ENCODE measurements around the gene PTPRJ. TPM values are rescaled to one million over a fixed set of nuclear protein-coding genes. Genes with fewer than 3 reads are reported as not detected.
A peak's percentile ranks its signal among the peaks of the same experiment; 100 is the strongest.

The PTPRJ gene
- total and polyA plus RNA-seq, 4 donors: 4.1 to 24.7 (median 14.6) TPM

DNA sequence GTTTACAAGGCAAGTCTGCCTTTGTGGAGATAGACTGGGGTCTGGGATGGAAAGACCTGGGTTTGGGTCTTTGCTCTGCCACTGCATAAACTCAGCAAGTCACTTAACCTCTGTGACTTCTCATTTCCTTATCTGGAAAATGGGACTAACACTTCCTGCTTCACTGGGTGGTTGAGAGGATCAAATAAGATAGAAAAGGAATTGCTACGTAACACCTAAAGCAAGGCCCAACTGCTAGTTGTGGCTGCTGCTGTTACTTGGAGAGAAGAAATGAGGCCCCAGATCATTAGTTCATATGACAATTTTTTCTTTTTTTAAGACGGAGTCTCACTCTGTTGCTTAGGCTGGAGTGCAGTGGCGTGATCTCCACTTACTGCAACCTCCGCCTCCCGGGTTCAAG lies 5.9 kb downstream of the PTPRJ start (continued):
- TF ChIP-seq, protein P1, sequence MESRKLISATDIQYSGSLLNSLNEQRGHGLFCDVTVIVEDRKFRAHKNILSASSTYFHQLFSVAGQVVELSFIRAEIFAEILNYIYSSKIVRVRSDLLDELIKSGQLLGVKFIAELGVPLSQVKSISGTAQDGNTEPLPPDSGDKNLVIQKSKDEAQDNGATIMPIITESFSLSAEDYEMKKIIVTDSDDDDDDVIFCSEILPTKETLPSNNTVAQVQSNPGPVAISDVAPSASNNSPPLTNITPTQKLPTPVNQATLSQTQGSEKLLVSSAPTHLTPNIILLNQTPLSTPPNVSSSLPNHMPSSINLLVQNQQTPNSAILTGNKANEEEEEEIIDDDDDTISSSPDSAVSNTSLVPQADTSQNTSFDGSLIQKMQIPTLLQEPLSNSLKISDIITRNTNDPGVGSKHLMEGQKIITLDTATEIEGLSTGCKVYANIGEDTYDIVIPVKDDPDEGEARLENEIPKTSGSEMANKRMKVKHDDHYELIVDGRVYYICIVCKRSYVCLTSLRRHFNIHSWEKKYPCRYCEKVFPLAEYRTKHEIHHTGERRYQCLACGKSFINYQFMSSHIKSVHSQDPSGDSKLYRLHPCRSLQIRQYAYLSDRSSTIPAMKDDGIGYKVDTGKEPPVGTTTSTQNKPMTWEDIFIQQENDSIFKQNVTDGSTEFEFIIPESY (IDR thresholded peaks at IDR 0.05): no peak
- TF ChIP-seq TAF1 (conservative IDR thresholded peaks at IDR 0.05): no peak
- TF ChIP-seq FOXA2 (IDR thresholded peaks at IDR 0.05): no peak
- no peak for TF ChIP-seq SP1 (IDR thresholded peaks at IDR 0.05)

DNA sequence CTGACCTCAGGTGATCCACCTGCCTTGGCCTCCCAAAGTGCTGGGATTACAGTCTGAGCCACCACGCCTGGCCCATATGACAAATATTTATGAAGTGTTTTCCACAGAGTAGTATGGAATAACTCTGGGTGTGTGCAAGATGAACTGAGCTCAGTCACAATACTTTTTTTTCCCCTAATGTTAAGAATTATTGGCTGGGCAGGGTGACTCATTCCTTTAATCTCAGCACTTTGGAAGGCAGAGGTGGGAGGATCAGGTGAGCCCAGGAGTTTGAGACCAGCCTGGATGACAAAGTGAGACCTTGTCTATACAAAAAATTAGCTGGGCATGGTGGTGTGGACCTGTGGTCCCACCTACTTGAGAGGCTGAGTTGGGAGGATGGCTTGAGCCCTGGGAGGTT lies 6.4 kb downstream of the PTPRJ start:
- Histone ChIP-seq H3K27ac (ENCODE audit: low read depth in 1 of 2, low read length in 2 of 2) (no peak overlapping the region), H3K36me3 (ENCODE audit: control insufficient read depth in 4 of 4, insufficient read depth in 3 of 4, low read depth in 1 of 4, low read length in 3 of 4) (no peaks in the 10 kb centered on the region), H3K27me3 (ENCODE audit: control insufficient read depth in 4 of 4, insufficient read depth in 4 of 4, low read length in 3 of 4) (no peaks in the 10 kb centered on the region), H3K9me3 (ENCODE audit: control insufficient read depth in 4 of 4, low read length in 3 of 4) (no peaks in the 10 kb centered on the region), H3K9ac (ENCODE audit: low read depth in 1 of 2, low read length in 2 of 2) (no peak overlapping the region), H3K4me3 (ENCODE audit: low read depth in 1 of 3, low read length in 3 of 3) (no peak overlapping the region), H3K4me1 (ENCODE audit: control insufficient read depth in 4 of 4, insufficient read depth in 4 of 4, low read length in 3 of 4) (peaks cover 8 to 48% (median 34%) of the 10 kb centered on the region in 4 donors)
- WGBS: 92% methylated on average over 1 of the region's 1 CpG
- TF ChIP-seq, protein P1 (IDR thresholded peaks at IDR 0.05): no peak
- TF ChIP-seq FOXA2 (IDR thresholded peaks at IDR 0.05) (no peak), RAD21 (IDR thresholded peaks at IDR 0.05) (no peak), FOXA1 (IDR thresholded peaks at IDR 0.05) (no peak), HNF4A (conservative IDR thresholded peaks at IDR 0.05) (no peak)
- DNase-seq (ENCODE audit: low spot score): no peak

DNA sequence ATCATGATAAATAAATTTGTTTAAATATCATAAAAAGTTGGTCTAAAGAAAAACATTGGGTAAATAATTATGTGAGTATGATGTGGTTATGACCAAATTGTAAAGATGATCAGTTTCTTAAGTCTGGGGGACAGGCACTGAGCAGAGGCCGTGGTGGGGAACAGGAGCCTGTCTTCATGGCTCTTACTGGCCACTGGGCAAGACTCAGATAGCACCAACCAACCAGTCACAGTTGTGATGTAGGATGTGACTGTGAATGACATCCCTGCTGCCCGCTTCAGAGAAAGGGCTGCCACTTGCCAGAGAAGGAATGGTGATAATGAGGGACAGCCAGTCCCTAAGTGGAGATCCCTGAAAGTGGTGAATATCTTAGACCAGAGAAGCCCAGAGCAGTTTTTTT lies 7.0 kb downstream of the PTPRJ start:
- Histone ChIP-seq H3K27ac (ENCODE audit: low read depth in 1 of 2, low read length in 2 of 2) (peak overlapping the region; percentile 50 to 57), H3K4me3 (ENCODE audit: low read depth in 1 of 3, low read length in 3 of 3) (no peak overlapping the region), H3K4me1 (ENCODE audit: control insufficient read depth in 4 of 4, insufficient read depth in 4 of 4, low read length in 3 of 4) (peaks cover 4 to 45% (median 30%) of the 10 kb centered on the region in 4 donors), H3K9me3 (ENCODE audit: control insufficient read depth in 4 of 4, low read length in 3 of 4) (no peaks in the 10 kb centered on the region), H3K9ac (ENCODE audit: low read depth in 1 of 2, low read length in 2 of 2) (peak overlapping the region in 1 of 2 donors; percentile 4), H3K27me3 (ENCODE audit: control insufficient read depth in 4 of 4, insufficient read depth in 4 of 4, low read length in 3 of 4) (no peaks in the 10 kb centered on the region), H3K36me3 (ENCODE audit: control insufficient read depth in 4 of 4, insufficient read depth in 3 of 4, low read depth in 1 of 4, low read length in 3 of 4) (no peaks in the 10 kb centered on the region)
- WGBS: 87% methylated on average over 2 of the region's 2 CpGs
- no peak for DNase-seq (ENCODE audit: low spot score)
- TF ChIP-seq YY1 (IDR thresholded peaks at IDR 0.05): no peak
- TF ChIP-seq HNF4G (IDR thresholded peaks at IDR 0.05): no peak
- TF ChIP-seq FOXA1 (IDR thresholded peaks at IDR 0.05): no peak
- TF ChIP-seq RXRA (IDR thresholded peaks at IDR 0.05): no peak
- no peak for TF ChIP-seq EGR1 (IDR thresholded peaks at IDR 0.05; ENCODE audit: low read depth in 2 of 2)
- no peak for TF ChIP-seq NR2F2 (IDR thresholded peaks at IDR 0.05)
- TF ChIP-seq SP1 (IDR thresholded peaks at IDR 0.05): no peak
- TF ChIP-seq TAF1 (conservative IDR thresholded peaks at IDR 0.05): no peak
- no peak for TF ChIP-seq GABPA (IDR thresholded peaks at IDR 0.05 in 1 of 2, conservative IDR thresholded peaks at IDR 0.05 in 1 of 2)
- TF ChIP-seq, protein P2, sequence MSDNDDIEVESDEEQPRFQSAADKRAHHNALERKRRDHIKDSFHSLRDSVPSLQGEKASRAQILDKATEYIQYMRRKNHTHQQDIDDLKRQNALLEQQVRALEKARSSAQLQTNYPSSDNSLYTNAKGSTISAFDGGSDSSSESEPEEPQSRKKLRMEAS (IDR thresholded peaks at IDR 0.05): no peak
- no peak for TF ChIP-seq FOXA2 (IDR thresholded peaks at IDR 0.05)
- TF ChIP-seq, protein P3, sequence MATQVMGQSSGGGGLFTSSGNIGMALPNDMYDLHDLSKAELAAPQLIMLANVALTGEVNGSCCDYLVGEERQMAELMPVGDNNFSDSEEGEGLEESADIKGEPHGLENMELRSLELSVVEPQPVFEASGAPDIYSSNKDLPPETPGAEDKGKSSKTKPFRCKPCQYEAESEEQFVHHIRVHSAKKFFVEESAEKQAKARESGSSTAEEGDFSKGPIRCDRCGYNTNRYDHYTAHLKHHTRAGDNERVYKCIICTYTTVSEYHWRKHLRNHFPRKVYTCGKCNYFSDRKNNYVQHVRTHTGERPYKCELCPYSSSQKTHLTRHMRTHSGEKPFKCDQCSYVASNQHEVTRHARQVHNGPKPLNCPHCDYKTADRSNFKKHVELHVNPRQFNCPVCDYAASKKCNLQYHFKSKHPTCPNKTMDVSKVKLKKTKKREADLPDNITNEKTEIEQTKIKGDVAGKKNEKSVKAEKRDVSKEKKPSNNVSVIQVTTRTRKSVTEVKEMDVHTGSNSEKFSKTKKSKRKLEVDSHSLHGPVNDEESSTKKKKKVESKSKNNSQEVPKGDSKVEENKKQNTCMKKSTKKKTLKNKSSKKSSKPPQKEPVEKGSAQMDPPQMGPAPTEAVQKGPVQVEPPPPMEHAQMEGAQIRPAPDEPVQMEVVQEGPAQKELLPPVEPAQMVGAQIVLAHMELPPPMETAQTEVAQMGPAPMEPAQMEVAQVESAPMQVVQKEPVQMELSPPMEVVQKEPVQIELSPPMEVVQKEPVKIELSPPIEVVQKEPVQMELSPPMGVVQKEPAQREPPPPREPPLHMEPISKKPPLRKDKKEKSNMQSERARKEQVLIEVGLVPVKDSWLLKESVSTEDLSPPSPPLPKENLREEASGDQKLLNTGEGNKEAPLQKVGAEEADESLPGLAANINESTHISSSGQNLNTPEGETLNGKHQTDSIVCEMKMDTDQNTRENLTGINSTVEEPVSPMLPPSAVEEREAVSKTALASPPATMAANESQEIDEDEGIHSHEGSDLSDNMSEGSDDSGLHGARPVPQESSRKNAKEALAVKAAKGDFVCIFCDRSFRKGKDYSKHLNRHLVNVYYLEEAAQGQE (IDR thresholded peaks at IDR 0.05): no peak

Measured in liver (tissue), 9 donors.